ENCODE results near the gene ZNF483.

GRCh38 chr9:111483858-111484571 lies 41.0 kb upstream of the ZNF483 start, which contains the start of gene ECPAS:
- TF ChIP-seq, protein P1, sequence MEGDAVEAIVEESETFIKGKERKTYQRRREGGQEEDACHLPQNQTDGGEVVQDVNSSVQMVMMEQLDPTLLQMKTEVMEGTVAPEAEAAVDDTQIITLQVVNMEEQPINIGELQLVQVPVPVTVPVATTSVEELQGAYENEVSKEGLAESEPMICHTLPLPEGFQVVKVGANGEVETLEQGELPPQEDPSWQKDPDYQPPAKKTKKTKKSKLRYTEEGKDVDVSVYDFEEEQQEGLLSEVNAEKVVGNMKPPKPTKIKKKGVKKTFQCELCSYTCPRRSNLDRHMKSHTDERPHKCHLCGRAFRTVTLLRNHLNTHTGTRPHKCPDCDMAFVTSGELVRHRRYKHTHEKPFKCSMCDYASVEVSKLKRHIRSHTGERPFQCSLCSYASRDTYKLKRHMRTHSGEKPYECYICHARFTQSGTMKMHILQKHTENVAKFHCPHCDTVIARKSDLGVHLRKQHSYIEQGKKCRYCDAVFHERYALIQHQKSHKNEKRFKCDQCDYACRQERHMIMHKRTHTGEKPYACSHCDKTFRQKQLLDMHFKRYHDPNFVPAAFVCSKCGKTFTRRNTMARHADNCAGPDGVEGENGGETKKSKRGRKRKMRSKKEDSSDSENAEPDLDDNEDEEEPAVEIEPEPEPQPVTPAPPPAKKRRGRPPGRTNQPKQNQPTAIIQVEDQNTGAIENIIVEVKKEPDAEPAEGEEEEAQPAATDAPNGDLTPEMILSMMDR (IDR thresholded peaks at IDR 0.05): no peak
- no peak for TF ChIP-seq POLR2A (IDR thresholded peaks at IDR 0.05)

Data from testis (tissue), 2 donors.